Activated naive CD8-positive, alpha-beta T cell treated with anti-CD3 and anti-CD28 coated beads, Interleukin-2, amount 10 ng/mL, durations not matched to agents 7 days and 5 days (primary cell): ENCODE results near the gene BCL7C. TPM values are rescaled to one million over a fixed set of nuclear protein-coding genes. Genes with fewer than 3 reads are reported as not detected.

ENCODE experiments used
- ATAC-seq: fragments of 150-1000 bp; cut with Tn5 transposase; one replicate; pipeline ENCODE4 v1.10.0; 2021; ENCODE audit warnings: low read depth, moderate library complexity
- POLR2A ChIA-PET: fragments of 350-600 bp; sonication (Branson Sonifier 250); formaldehyde crosslinking; loops from one replicate; lab custom pipeline; 2021; ENCODE audit warnings: antibody characterized with exemption; lab: Charles Lee
- DNase-seq: peaks from one replicate; pipeline ENCODE4 v3.0.0; 2021
- H3K27ac Mint-ChIP-seq: one replicate; pipeline ENCODE4 v1.8.0; 2022; ENCODE audit warnings: mild to moderate bottlenecking, mixed read lengths
- H3K27me3 Mint-ChIP-seq: one replicate; pipeline ENCODE4 v1.8.0; 2022; ENCODE audit warnings: mild to moderate bottlenecking, moderate library complexity, mixed read lengths
- H3K36me3 Mint-ChIP-seq: one replicate; pipeline ENCODE4 v1.8.0; 2021; ENCODE audit warnings: mild to moderate bottlenecking, mixed read lengths
- H3K4me1 Mint-ChIP-seq: one replicate; pipeline ENCODE4 v1.8.0; 2021; ENCODE audit warnings: mixed read lengths
- H3K4me3 Mint-ChIP-seq: one replicate; pipeline ENCODE4 v1.8.0; 2022; ENCODE audit warnings: mild to moderate bottlenecking, moderate library complexity, mixed read lengths
- H3K9me3 Mint-ChIP-seq: one replicate; pipeline ENCODE4 v1.8.0; 2021; ENCODE audit warnings: mixed read lengths
- total RNA-seq, 2 experiments: library from RNA; stranded (reverse); gene quantifications; one replicate each; pipeline ENCODE4 v1.2.3, GENCODE V29; 2021

BCL7C gene
- total RNA-seq, 2 experiments from 2014 or later: 31.1 to 31.8 TPM

GRCh38 chr16:30918614-30919013 lies 24.7 kb upstream of the BCL7C start:
- ATAC-seq (no peak), DNase-seq (no peak)
- H3K36me3 Mint-ChIP-seq: no peaks in the 10 kb centered on the region
- POLR2A ChIA-PET: interaction anchor here (1.3 to 1.6 kb wide), 2 partner anchors 16 to 73 kb away, joined by 3 to 4 read pairs; no protein-coding TSS in a partner anchor
- peaks cover 11% of the 10 kb centered on the region for H3K4me1 Mint-ChIP-seq
- peak overlapping the region; percentile 6 for H3K27ac Mint-ChIP-seq
- H3K27me3 Mint-ChIP-seq: peaks cover 4% of the 10 kb centered on the region
- no peak overlapping the region for H3K4me3 Mint-ChIP-seq
- no peaks in the 10 kb centered on the region for H3K9me3 Mint-ChIP-seq

- H3K9me3 Mint-ChIP-seq: no peaks in the 10 kb centered on the region
- peaks cover 4% of the 10 kb centered on the region for H3K27me3 Mint-ChIP-seq
- no peak for DNase-seq
- H3K36me3 Mint-ChIP-seq: no peaks in the 10 kb centered on the region
- POLR2A ChIA-PET: no interaction called here
- H3K4me3 Mint-ChIP-seq: no peak overlapping the region
- ATAC-seq: no peak
- H3K27ac Mint-ChIP-seq: no peak overlapping the region
- H3K4me1 Mint-ChIP-seq: no peaks in the 10 kb centered on the region
These were observed 21.0 kb upstream of the BCL7C start for GRCh38 chr16:30914830-30915229.

DNA sequence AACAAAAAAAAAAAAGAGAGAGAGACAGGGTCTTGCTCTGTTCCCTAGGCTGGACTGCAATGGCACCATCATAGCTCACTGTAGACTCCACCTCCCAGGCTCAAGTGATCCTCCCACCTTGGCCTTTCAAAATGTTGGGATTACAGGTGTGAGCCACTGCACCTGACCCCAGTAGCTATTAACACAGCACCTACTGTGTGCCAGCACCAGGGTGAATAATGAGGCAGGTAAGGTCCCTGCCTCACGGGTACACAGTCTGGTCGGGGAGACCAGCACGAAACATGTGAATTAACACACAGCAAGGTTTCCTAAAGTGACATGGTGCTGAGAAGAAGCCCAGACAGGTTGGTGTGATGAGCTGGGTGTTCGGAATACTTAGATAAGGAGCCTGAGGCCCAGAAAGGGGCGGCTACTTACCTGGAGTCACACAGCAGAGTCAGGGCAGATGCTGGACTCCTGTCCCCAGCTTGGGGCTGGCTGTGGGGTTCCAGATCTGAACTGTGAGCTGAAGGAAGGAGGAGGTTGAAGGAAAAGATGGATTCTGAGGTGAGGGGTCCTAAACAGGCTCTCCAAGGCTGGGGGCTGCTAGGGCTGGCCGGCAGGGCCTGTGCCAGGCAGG lies 19.0 kb upstream of the BCL7C start:
- Mint-ChIP-seq H3K27me3 (peaks cover 2% of the 10 kb centered on the region), H3K4me3 (no peak overlapping the region), H3K9me3 (no peaks in the 10 kb centered on the region), H3K36me3 (no peaks in the 10 kb centered on the region), H3K4me1 (peaks cover 1% of the 10 kb centered on the region), H3K27ac (no peak overlapping the region)
- ATAC-seq (no peak), DNase-seq (no peak)
- POLR2A ChIA-PET: interaction anchor here (0.6 to 0.7 kb wide), 3 partner anchors 68 to 185 kb away, joined by 3 to 4 read pairs (median 4); no protein-coding TSS in a partner anchor

GRCh38 chr16:30910427-30911029 lies 16.7 kb upstream of the BCL7C start:
- H3K4me1 Mint-ChIP-seq: peaks cover 6% of the 10 kb centered on the region
- POLR2A ChIA-PET: no interaction called here

DNA sequence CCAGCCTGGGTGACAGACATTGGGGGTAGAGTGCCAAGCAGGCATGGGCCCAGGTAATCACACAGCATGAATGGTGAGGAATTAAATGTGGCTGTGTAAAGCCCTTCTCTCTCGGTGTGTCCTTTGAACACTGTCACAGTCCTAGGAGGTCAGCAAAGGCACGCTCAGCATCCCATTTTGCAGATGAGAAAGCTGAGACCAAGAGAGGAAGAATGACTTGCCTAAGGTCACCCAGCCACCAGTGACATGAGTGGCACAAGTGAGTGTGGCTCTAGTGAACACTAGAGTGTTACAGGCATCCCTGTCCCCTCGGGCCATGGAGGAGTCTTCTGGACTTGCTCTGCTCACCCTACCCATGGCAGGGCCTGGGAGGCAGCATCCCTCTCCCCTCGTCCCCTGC lies 13.2 kb upstream of the BCL7C start:
- Mint-ChIP-seq H3K4me1 (peaks cover 25% of the 10 kb centered on the region), H3K9me3 (peaks cover 3% of the 10 kb centered on the region), H3K27me3 (no peaks in the 10 kb centered on the region), H3K4me3 (no peak overlapping the region), H3K36me3 (peaks cover 3% of the 10 kb centered on the region), H3K27ac (no peak overlapping the region)
- DNase-seq (no peak), ATAC-seq (no peak)
- POLR2A ChIA-PET: interaction anchor here (1.2 kb wide), 1 partner anchor 32 kb away, joined by 4 read pairs; no protein-coding TSS in a partner anchor

More at GRCh38 chr16:30910427-30911029, 16.7 kb upstream of the BCL7C start:
- no peak overlapping the region for H3K27ac Mint-ChIP-seq
- no peaks in the 10 kb centered on the region for H3K9me3 Mint-ChIP-seq
- no peak for ATAC-seq
- no peak for DNase-seq
- no peak overlapping the region for H3K4me3 Mint-ChIP-seq
- H3K27me3 Mint-ChIP-seq: no peaks in the 10 kb centered on the region
- H3K36me3 Mint-ChIP-seq: no peaks in the 10 kb centered on the region

DNA sequence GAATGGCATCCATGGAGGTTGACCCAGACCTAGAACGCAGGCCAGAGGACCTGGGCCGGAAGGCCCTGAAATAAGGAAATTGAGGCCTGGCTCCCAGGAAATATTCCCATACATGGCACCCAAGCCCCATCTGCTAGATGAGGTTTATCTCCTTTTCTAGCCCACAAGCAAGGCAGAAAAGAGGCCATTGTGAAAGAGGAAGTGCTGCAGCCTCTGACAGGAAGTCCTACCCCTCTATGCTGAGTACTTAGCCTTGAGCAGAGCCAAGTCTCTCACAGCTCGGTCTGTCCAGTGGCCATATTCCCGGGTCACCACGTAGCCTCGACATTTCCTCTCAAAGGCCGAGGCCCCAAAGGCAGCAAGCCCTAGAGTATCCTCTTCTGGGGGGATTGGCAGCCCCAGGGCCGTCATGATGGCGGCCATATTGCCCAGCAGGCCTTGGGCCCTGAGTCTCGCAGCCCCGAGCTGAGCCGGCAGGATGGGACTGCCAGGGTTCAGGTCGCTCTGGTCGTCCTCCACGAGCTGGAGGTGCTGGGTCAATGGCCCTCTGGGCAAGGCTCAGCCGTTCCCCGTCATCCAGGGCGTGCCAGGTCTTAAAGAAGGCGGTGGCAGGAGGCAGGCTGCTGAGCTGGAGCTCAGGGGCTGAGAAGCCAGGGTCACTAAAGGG lies 10.4 kb upstream of the BCL7C start:
- no peaks in the 10 kb centered on the region for H3K27me3 Mint-ChIP-seq
- H3K4me1 Mint-ChIP-seq: peaks cover 41% of the 10 kb centered on the region
- peaks cover 3% of the 10 kb centered on the region for H3K36me3 Mint-ChIP-seq
- H3K4me3 Mint-ChIP-seq: no peak overlapping the region
- peaks cover 3% of the 10 kb centered on the region for H3K9me3 Mint-ChIP-seq
- ATAC-seq (no peak), DNase-seq (no peak)
- POLR2A ChIA-PET: interaction anchor here (0.8 to 3.0 kb wide), 3 partner anchors 29 to 156 kb away, joined by 3 to 11 read pairs (median 4); partner anchors contain the start of gene PHKG2
- peak overlapping the region; percentile 100 for H3K27ac Mint-ChIP-seq

DNA sequence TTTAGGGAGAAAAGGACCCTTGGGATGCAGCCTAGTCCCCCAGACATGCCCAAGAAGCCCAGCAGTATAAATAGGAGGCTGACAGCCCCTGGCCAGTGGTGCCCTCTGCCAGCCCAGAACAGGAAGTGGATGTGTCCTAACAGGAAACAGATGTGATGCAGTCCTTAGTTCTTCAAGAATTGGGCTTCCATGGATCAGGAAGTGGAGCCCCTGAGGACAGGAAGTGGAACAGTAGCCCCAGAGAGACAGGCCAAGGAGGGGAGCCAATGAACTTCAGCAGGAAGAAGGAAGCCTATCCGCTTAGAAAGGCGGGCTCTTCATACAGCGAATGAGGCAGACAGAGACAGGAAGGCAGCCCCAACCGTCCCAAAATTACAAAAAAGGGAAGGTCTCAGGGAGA lies 9.7 kb upstream of the BCL7C start:
- H3K36me3 Mint-ChIP-seq: peaks cover 3% of the 10 kb centered on the region
- H3K4me1 Mint-ChIP-seq: peaks cover 41% of the 10 kb centered on the region
- POLR2A ChIA-PET: interaction anchor here (0.5 to 3.6 kb wide), 9 partner anchors 11 to 1152 kb away, joined by 3 to 50 read pairs (median 6); partner anchors contain the start of genes BCL7C and PHKG2
- peak overlapping the region; percentile 100 for H3K27ac Mint-ChIP-seq
- peak overlapping the region; percentile 53 for H3K4me3 Mint-ChIP-seq
- ATAC-seq: peak; percentile 8
- peaks cover 3% of the 10 kb centered on the region for H3K9me3 Mint-ChIP-seq
- no peak for DNase-seq
- no peaks in the 10 kb centered on the region for H3K27me3 Mint-ChIP-seq

DNA sequence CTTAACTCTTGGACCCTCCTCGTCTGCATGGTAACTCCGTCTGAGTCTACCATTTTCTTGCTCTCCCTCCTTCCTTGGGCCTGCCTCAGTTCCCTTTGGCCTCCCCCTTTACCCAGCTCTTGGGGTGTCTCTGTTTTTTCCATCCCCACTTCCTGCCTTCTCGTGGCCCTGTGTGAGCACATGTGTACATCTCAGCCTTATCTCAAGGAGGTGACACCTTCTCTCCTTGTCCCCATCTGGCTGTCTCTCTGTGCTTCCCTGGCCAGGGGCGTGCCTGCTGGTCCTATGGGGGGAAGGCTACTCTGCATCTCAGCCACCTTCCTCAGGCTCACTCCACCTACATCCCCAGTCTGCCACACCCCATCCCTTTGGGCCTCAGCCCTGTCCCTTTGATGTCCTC lies 9.1 kb upstream of the BCL7C start:
- peak; percentile 42 for ATAC-seq
- Mint-ChIP-seq H3K9me3 (peaks cover 3% of the 10 kb centered on the region), H3K4me3 (peak overlapping the region; percentile 99), H3K27ac (peak overlapping the region; percentile 100), H3K4me1 (peaks cover 41% of the 10 kb centered on the region), H3K27me3 (no peaks in the 10 kb centered on the region), H3K36me3 (peaks cover 3% of the 10 kb centered on the region)
- peak; percentile 60 for DNase-seq
- POLR2A ChIA-PET: interaction anchor here (0.5 to 3.6 kb wide), 13 partner anchors 10 to 1152 kb away, joined by 3 to 82 read pairs (median 5); partner anchors contain the start of genes BCL7C, ORAI3 and PHKG2

DNA sequence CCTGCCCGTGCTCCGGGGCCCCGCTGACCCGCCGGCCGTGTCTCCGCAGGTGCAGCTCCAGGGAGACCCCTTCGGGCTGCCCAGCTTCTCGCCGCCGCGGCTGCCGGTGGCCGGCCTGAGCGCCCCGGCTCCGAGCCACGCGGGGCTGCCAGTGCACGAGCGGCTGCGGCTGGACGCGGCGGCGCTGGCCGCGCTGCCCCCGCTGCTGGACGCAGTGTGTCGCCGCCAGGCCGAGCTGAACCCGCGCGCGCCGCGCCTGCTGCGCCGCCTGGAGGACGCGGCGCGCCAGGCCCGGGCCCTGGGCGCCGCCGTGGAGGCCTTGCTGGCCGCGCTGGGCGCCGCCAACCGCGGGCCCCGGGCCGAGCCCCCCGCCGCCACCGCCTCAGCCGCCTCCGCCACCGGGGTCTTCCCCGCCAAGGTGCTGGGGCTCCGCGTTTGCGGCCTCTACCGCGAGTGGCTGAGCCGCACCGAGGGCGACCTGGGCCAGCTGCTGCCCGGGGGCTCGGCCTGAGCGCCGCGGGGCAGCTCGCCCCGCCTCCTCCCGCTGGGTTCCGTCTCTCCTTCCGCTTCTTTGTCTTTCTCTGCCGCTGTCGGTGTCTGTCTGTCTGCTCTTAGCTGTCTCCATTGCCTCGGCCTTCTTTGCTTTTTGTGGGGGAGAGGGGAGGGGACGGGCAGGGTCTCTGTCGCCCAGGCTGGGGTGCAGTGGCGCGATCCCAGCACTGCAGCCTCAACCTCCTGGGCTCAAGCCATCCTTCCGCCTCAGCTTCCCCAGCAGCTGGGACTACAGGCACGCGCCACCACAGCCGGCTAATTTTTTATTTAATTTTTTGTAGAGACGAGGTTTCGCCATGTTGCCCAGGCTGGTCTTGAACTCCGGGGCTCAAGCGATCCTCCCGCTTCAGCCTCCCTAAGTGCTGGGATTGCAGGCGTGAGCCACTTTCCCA lies 8.4 kb upstream of the BCL7C start:
- ATAC-seq: peak; percentile 77
- Mint-ChIP-seq H3K4me3 (peak overlapping the region; percentile 99), H3K9me3 (peaks cover 3% of the 10 kb centered on the region), H3K4me1 (peaks cover 36% of the 10 kb centered on the region), H3K36me3 (peaks cover 3% of the 10 kb centered on the region), H3K27ac (peak overlapping the region; percentile 100), H3K27me3 (no peaks in the 10 kb centered on the region)
- POLR2A ChIA-PET: interaction anchor here (0.6 to 3.6 kb wide), 21 partner anchors 10 to 252 kb away, joined by 3 to 82 read pairs (median 5); partner anchors contain the start of genes BCL7C, FBXL19, KAT8 and ORAI3
- DNase-seq: peak; percentile 87

GRCh38 chr16:30901201-30902028 lies 7.5 kb upstream of the BCL7C start:
- no peak for DNase-seq
- H3K4me3 Mint-ChIP-seq: peak overlapping the region; percentile 77
- POLR2A ChIA-PET: interaction anchor here (0.6 to 3.6 kb wide), 20 partner anchors 9 to 716 kb away, joined by 3 to 82 read pairs (median 5); partner anchors contain the start of genes BCL7C, KAT8, ORAI3 and PHKG2
- H3K27me3 Mint-ChIP-seq: no peaks in the 10 kb centered on the region
- peak; percentile 11 for ATAC-seq
- peak overlapping the region; percentile 77 for H3K27ac Mint-ChIP-seq
- H3K9me3 Mint-ChIP-seq: peaks cover 3% of the 10 kb centered on the region
- peaks cover 3% of the 10 kb centered on the region for H3K36me3 Mint-ChIP-seq
- peaks cover 42% of the 10 kb centered on the region for H3K4me1 Mint-ChIP-seq

GRCh38 chr16:30900588-30900987 lies 6.7 kb upstream of the BCL7C start:
- ATAC-seq (no peak), DNase-seq (no peak)
- peak overlapping the region; percentile 77 for H3K27ac Mint-ChIP-seq
- peaks cover 48% of the 10 kb centered on the region for H3K4me1 Mint-ChIP-seq
- POLR2A ChIA-PET: interaction anchor here (0.6 to 3.6 kb wide), 11 partner anchors 8 to 715 kb away, joined by 3 to 82 read pairs (median 7); partner anchors contain the start of genes BCL7C and PHKG2
- H3K9me3 Mint-ChIP-seq: peaks cover 3% of the 10 kb centered on the region
- H3K27me3 Mint-ChIP-seq: no peaks in the 10 kb centered on the region
- peaks cover 3% of the 10 kb centered on the region for H3K36me3 Mint-ChIP-seq
- H3K4me3 Mint-ChIP-seq: no peak overlapping the region
